Posterior vena cava (tissue), 2 donors: ENCODE data around the gene CNN2. TPM values are rescaled to one million over a fixed set of nuclear protein-coding genes. Genes with fewer than 3 reads are reported as not detected.
A peak's percentile ranks its signal among the peaks of the same experiment; 100 is the strongest.

Experiments used
- DNase-seq: peaks from one replicate; pipeline ENCODE4 v3.0.0-alpha.2; 2020; ENCODE audit warnings: low spot score
- intact Hi-C, 2 donors: fragments of 100-400 bp; cut with DNase I; formaldehyde crosslinking; loops; one replicate each; pipeline versions ENCODE4 v1.14.1 to v1.14.2; 2022 to 2023
- long read RNA-seq, 2 donors: library from polyadenylated mRNA; unstranded; transcript quantifications; one replicate each; pipeline ENCODE4 v2.0.0, GENCODE V29; 2020 to 2021
- total RNA-seq, 2 donors: library from RNA; stranded (reverse); fragmentation: NEBNext Ultra II Directional; extraction: Animal tissue kit (Norgen Biotek cat#: 25700); gene quantifications; one replicate each; pipeline ENCODE4 v1.2.1, GENCODE V29; 2021
- donor health status: DM: yes; HTN: yes; CAD: no.
- donor health status: DM: yes; HTN: yes; CAD: no.

Gene CNN2
- 100 to 1,000 TPM in 1 of 2 donors, 10 to 100 TPM in 1; 94.7 to 136 TPM for total RNA-seq
- long read RNA-seq, donor 1, transcript CNN2-206 (1 exons, 2,266 nt) = minor isoform, 19 of 64 reads
- long read RNA-seq, donor 1, transcript CNN2-201 (7 exons, 2,179 nt) = major isoform, 35 of 64 reads
- long read RNA-seq, donor 1, partial matches to known transcripts = 6 of 64 reads
- long read RNA-seq, donor 1, other reads (novel, unspliced or antisense) = 1 of 64 reads
- long read RNA-seq, donor 2, transcript CNN2-208 (6 exons, 828 nt) = minor isoform, 9 of 221 reads
- long read RNA-seq, donor 2, transcript CNN2-201 (7 exons, 2,179 nt) = major isoform, 173 of 221 reads
- long read RNA-seq, donor 2, transcript CNN2-206 (1 exons, 2,266 nt) = minor isoform, 18 of 221 reads
- long read RNA-seq, donor 2, partial matches to known transcripts = 10 of 221 reads
- long read RNA-seq, donor 2, other reads (novel, unspliced or antisense) = 9 of 221 reads

DNA sequence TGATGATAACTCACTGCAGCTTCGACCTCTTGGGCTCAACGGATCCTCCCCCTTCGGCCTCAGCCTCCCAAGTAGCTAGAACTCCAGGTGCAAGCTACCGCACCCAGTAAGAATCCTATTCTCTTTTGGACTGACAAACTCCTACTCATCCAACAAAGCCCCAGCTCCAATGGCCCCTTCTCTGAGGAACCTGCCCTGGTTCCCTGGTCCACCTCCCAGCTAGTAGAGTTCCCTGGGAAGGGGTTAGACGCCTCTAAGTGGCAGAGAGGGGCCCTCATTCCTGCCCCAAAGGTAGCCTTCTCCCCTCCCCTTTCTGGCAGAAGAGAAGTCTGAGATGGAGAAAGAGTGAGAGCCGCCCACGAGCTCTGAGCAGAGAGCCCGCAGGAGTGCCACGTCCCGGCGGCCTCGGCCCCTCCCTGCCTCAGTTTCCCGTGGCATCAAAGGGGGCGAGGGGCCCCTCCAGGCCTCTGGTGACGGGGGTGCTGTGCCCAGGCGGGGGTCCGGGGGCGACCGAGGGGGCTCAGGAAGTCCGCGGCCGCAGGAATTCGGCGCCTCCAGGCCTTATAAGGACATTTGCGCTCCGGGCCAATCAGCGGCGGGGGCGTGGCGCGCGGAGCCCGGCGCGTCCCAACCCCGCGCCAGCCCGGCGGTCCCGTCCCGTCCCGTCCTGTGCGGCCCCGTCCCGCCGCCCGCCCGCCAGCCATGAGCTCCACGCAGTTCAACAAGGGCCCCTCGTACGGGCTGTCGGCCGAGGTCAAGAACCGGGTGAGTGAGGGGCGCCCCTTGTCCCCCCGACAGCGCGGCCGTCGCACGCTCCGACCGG, at the start of gene CNN2:
Gene CNN2, plus strand, starts transcription at position 649 of the 823 bp plus-strand sequence. Its CDS starts 54 bp downstream, at position 703.
- DNase-seq = peak; percentile 94
- intact Hi-C loops = no loop called here

DNA sequence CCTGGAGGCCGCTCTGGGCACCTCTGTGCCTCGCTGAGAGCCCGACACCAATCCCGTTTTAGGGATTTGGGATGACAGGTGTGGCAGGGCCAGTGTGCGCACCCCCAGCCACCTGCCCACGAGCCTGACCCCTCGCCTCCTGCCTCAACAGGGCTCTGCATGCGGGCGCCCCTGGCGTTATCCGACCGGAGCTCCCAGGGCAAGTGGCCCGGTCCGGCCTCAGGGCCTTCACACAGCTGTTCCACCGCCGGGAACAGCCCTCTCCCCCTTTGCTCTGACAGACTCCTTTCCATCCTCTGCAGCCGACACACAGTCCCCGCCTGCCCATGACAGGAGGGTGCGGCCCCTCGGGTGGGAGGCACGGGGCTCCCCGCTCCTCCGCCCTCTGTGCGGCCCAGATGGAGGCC, 49.3 kb upstream of the CNN2 start:
- intact Hi-C loops = loop anchor here in 1 of 2 donors (1.0 kb wide), 1 partner anchor 23 kb away; the partner anchor contains the start of gene GRIN3B
- no peak for DNase-seq

DNA sequence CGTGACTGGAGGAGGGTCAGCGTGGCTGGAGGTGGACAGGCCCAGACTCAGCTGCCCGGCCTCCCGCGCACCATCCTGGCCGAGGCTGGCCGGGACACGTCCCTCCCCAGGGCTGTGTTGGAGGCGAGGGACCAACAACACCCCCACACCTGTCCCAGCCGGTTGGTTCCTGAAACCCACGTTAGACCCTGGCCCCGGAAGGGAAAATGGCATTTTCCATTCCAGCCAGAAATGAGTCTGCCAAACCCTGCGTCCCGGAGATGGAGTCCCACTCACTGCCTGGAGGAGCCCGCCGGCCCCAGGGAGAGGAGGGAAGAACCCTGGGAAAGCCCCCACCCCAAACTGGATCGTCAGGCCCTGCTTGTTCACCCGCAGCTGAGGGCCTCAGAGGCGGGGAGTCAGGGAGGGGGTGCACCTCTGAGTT, 47.1 kb upstream of the CNN2 start:
- DNase-seq = no peak
- intact Hi-C loops = no loop called here

DNA sequence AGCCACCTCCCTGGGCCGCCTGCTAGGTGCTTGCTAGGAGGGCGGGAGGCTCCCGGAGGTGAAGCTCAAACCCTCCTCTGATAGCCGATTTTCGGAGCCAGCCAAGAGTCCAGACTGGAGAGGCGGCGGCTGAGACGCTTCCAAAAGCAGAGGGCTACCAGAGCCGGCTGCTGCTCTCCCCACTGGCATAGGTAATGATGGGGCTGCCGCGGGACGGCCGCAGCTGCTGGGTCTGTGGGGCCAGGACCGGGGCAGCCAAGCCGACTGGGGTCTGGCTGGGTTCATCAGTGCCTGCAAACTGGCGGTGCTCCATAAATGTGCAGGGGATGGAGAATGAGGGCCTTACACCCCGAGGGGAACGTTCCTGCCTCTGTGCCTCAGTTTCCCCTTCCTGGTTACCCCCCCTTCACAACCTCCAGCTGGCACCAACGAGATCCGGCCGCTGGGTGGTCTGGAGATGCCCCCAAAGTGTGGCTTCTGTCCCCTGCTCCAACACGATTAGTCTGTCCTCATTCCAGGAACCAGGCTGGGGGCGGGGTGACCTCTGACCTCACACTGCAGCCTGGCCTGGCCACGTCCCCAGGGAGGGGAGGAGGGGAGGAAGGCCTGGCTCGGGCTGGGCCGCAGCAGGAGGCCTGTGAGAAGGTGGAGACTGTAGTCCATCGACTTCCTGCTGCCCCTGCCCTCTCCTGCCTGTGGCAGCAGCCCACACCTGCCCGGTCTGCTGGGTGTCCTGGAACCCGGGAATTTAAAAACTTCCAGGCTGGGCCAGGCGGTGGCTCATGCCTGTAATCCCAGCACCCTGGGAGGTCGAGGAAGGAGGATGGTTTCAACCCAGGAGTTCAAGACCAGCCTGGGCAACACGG, 46.0 kb upstream of the CNN2 start:
- no peak for DNase-seq
- intact Hi-C loops = loop anchor here (2.0 to 10.0 kb wide), 2 partner anchors 58 to 126 kb away; partner anchors contain the start of genes CFD (in 1 of the 2) and ELANE (in 1 of the 2)

DNA sequence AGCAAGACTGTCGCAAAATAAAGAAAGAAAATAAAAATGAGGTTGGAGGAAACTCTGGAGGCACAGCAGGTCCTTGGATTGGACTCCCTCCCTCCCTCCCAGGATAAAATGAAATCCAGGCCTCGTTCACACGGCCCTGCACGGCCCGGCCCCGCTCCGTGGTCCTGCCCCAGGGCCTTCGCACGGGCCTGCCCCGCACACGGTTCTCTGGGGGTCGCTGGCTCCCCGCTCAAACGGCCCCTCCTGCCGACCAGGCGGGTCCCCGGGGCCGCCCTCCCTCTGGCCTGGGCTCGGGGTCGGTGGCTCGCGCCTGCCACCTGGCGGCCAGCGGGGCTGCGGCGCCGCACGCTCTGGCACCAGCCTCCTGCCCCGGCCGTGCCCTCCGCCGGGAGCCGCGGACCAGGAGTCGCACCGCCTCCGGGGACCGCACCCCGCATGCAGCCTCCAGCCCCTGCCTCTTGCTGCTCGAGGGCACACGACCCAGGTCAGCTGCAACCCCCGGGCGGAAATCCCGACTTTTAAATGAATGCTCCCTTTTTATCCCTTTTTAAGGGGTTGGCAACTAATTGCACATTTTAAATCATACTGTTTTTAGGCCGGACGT, 43.7 kb upstream of the CNN2 start:
- intact Hi-C loops = loop anchor here (2.0 to 10.0 kb wide), 3 partner anchors 62 to 128 kb away; partner anchors contain the start of genes CFD (in 1 of the 2) and ELANE (in 1 of the 2)
- peak; percentile 90 for DNase-seq

DNA sequence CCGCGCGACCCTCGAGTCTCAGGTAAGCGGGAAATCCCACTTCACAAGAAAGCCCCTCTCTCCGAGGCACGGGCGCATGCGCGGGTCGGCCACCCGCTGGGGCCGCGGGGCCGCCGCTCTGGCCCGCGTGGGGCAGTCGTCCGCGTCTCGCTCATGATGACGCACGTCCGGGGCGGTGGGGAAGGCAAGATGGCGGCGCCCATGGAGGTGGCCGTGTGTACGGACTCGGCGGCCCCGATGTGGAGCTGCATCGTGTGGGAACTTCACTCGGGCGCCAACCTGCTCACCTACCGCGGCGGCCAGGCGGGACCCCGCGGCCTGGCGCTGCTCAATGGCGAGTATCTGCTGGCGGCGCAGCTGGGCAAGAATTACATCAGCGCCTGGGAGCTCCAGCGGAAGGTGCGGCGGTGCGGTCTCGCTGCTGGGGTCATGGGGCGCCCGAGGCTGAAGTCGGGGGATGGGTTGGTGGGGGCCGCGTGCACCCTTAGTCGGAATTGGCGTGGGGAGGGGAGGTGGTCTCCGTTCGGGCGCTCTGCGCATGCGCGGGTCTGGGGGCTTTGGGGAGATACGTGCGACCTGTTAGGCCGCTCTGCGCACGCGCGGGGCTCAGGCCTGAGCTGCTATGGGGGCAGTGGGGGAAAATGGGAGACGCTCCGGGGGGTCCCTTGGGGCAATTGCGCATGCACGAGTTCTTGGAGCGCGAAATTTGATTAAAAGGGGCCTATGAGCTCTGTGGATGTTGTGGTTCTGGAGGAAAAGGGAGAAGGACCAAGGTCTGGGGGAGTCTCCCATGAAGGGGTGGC, 42.0 kb upstream of the CNN2 start, which contains the start of gene WDR18:
Gene WDR18, plus strand, starts transcription at position 181 of the 803 bp plus-strand sequence. Its CDS starts 9 bp downstream, at position 190.
- intact Hi-C loops = loop anchor here in 1 of 2 donors (10.0 kb wide), 1 partner anchor 130 kb away; the partner anchor contains the start of genes CFD and ELANE
- peak; percentile 98 for DNase-seq

DNA sequence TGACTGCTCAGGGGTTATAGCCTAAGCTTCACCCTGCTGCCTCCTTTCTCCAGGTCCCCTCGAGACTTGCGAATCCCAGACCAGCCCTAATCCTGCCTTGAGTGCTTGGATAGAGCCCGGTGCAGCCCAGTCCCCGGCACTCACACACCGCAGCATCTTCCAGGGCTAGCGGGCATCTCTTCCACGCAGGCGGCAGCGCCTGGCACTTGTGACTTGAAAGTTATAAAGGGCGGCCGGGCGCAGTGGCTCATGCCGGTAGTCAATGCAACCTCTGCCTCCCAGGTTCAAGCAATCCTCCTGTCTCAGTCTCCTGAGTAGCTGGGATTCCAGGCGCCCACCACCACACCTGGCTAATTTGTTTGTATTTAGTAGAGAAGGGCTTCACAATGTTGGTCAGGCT, 40.3 kb upstream of the CNN2 start:
- intact Hi-C loops = loop anchor here in 1 of 2 donors (10.0 kb wide), 1 partner anchor 131 kb away; the partner anchor contains the start of genes CFD and ELANE
- DNase-seq = no peak

DNA sequence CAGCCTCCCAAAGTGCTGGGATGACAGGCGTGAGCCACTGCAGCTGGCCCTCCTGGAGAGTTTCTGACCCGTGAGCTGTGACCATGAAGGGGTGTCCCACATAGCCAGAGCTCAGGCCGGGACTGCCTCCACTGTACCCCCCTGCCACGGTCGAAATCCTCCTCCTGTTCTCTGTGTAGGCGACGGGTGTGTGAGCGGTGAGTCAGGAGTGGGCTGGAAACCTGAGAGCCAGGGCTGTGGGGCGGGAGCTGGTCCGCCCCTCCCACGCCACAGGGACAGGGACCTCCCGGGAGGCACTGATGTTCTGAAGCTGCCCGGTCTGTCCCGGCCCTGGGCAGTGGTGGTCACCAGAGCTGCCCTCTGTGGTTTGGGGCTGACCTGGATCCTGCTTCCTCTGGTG, 38.3 kb upstream of the CNN2 start:
- intact Hi-C loops = loop anchor here in 1 of 2 donors (10.0 kb wide), 1 partner anchor 133 kb away; the partner anchor contains the start of genes CFD and ELANE

DNA sequence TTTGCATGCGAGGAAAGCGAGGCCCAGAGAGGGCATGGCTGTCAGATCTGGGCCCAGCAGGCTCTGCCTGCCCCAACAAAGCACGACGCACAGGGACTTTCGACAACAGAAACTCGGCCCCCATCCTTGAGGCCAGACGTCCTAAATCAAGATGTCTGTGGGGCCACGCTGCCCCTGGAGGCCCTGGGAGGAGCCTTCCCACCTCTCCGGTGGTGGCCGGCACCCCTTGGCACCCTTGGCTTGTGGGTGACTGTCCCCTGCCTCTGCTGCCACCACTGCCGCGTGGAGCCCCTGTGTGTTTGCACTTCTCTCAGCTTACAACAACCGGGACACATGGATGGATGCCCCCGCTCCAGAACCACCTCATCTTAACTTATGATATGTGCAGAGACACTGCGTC, 37.9 kb upstream of the CNN2 start:
- no peak for DNase-seq
- intact Hi-C loops = loop anchor here in 1 of 2 donors (10.0 kb wide), 1 partner anchor 134 kb away; the partner anchor contains the start of genes CFD and ELANE

More for the DNA sequence above, 38.3 kb upstream of the CNN2 start:
- DNase-seq = no peak

DNA sequence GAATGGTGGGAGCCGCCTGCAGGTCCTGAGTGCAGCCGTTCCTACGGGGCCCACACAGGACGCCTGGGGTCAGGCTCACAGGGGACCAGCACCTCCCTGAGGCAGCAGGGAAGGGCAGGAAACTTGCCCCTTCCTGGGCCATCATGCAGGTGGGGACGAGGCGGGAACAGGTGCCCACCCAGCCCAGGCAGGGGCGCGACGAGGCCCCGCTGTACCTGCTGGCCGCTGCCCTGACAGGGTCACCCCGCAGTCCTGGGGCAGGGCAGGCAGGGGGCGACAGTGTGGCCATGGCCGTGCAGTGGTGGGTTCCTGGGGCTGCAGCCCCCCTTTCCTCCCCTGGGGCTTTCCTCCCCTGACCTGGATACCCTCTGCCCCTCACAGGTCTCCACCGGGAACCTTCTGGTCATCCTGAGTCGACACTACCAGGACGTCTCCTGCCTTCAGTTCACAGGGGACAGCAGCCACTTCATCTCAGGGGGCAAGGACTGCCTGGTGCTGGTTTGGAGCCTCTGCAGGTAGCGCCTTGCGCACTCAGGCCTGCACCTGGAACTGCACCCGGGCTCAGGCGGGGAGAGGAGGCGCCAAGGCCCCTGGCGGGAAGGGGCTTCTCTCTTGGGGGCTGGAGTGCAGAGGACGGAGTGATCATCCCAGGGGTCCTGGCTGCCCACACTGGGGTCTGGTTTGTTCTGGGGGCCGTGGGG, 36.9 kb upstream of the CNN2 start:
- no peak for DNase-seq
- intact Hi-C loops = loop anchor here (10.0 kb wide), 3 partner anchors 135 to 225 kb away; partner anchors contain the start of genes CFD (in 1 of the 2) and ELANE (in 1 of the 2)

DNA sequence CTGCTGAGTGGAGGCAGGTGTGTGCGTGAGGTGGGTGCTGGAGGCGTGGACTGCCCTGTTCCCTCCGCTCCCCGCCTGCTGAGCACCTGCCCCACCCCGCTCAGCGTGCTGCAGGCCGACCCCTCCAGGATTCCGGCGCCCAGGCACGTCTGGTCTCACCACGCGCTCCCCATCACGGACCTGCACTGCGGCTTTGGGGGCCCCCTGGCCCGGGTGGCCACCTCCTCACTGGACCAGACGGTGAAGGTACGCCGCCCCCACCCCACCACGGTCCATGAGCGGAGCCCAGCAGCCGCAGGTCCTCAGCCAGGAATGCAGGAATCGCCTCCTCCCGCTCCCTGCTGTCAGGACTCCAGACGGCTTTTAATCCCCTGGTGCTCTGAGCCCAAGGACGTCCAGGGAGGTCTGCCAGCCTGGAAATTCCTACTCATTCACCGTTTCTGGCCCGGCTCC, 36.3 kb upstream of the CNN2 start:
- DNase-seq = no peak
- intact Hi-C loops = loop anchor here (10.0 kb wide), 2 partner anchors 215 to 225 kb away; no protein-coding TSS in a partner anchor

DNA sequence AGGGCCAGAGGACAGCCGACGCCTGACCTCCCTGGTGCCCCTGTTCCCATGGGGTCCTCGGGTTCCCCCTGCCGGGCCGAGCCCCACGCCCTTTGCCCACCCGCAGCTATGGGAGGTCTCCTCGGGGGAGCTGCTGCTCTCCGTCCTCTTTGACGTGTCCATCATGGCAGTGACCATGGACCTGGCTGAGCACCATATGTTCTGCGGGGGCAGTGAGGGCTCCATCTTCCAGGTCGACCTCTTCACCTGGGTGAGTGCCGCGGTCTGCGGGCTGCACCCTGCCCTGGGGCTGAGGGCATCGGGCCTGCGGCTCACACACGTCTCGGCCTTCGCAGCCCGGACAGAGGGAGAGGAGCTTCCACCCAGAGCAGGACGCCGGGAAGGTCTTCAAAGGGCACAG, 35.7 kb upstream of the CNN2 start:
- intact Hi-C loops = loop anchor here (10.0 kb wide), 2 partner anchors 216 to 226 kb away; no protein-coding TSS in a partner anchor
- DNase-seq = no peak

DNA sequence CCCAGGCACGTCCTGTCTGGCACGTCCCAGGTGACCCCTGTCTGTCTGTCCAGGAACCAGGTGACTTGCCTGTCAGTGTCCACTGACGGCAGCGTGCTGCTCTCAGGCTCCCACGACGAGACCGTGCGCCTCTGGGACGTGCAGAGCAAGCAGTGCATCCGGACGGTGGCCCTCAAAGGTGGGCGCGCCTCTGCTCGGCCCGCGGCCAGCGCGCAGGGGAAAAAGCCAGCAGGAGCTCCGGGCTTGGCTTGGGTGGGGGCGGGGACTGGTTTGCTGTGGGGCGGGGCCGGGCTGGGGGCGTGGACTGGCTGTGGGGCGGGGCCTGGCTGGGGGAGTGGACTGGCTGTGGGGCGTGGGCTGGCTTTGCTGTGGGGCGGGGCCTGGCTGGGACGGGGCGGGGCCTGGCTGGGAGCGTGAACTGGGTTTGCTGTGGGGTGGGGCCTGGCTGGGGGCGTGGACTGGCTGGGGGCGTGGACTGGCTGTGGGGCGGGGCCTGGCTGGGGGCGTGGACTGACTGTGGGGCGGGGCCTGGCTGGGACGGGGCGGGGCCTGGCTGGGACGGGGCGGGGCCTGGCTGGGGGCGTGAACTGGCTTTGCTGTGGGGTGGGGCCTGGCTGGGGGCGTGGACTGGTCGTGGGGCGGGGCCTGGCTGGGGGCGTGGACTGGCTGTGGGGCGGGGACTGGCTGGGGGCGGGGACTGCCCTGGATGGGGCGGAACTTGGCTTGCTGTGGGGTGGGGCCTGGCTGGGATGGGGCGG, 35.1 kb upstream of the CNN2 start:
- no peak for DNase-seq
- intact Hi-C loops = loop anchor here (10.0 kb wide), 2 partner anchors 217 to 227 kb away; no protein-coding TSS in a partner anchor

DNA sequence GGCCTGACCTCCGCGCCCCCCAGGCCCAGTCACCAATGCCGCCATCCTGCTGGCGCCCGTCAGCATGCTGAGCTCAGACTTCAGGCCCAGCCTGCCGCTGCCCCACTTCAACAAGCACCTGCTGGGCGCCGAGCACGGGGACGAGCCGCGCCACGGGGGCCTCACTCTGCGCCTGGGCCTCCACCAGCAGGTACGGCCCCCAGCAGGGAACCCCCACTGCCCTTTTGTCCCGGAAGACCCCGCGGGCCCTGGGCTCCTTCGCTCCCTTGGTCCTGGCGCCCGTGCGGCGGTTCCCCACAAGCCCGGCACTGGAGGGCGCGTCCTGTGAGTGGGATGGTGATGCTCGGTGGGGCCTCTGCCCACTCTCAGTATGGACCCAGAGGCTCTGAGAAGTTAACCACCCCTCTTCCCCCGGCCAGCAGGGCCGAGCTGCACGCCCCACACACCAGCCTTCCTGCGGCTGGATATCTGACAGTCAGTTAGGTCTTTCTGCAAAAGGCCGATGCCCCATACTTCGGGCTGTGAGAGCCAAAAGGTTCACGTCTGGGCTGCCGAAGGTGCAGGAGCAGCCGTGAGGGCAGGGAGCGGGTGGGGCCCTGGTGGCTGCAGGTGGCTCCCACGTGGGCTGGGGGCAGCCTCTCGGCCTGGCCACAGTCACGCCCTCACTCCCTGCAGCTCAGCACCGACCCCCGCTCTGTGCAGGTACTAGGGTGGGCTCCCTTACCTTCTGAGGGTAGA, 34.3 kb upstream of the CNN2 start:
- intact Hi-C loops = loop anchor here (10.0 kb wide), 2 partner anchors 217 to 227 kb away; no protein-coding TSS in a partner anchor
- no peak for DNase-seq

DNA sequence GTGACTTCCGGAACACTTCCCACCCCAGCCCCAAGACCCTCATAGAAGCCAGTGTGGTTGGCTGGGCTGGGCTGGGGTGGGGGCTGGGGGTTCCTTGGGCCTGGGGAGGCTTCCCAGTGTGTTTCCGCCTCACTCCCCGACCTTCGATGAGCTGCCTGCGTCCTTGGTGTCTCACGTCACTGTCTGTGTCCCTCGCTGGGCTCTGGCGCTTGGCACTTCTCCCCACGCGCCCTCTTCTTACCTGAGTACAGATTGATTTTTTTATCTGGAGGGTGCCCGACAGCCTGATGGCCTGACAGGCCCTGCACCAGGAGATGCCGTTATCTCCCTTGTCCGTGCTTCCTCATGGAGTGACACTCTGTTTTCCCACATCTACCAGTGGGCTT, 33.7 kb upstream of the CNN2 start:
- intact Hi-C loops = loop anchor here (10.0 kb wide), 2 partner anchors 218 to 228 kb away; no protein-coding TSS in a partner anchor
- no peak for DNase-seq
